Vagina (tissue), 2 donors: ENCODE measurements around the gene LTF.

Experiments used
- CTCF ChIP-seq, 3 experiments: fragments of 450-650 bp in 2 of 3; fragments of 200-600 bp in 1 of 3; sonication (generic) in 1 of 3; IDR thresholded peaks; one replicate each; pipeline ENCODE4 v1.5.1; 2017 to 2019; ENCODE audit warnings: antibody characterized with exemption in 3 of 3, mild to moderate bottlenecking in 2 of 3, moderate library complexity in 2 of 3
- POLR2A ChIP-seq, 2 donors: fragments of 450-650 bp; IDR thresholded peaks; one replicate each; pipeline ENCODE4 v1.6.1; 2017; ENCODE audit warnings: antibody characterized with exemption in 2 of 2, mild to moderate bottlenecking in 2 of 2, moderate library complexity in 2 of 2
- POLR2AphosphoS5 ChIP-seq, 2 donors: sonication (generic); formaldehyde crosslinking; IDR thresholded peaks; one replicate each; pipeline ENCODE4 v1.9.0; 2017; ENCODE audit warnings: antibody characterized with exemption in 2 of 2, mild to moderate bottlenecking in 2 of 2, low read depth in 1 of 2; ENCODE audit not compliant: insufficient read depth in 1 of 2

GRCh38 chr3:46469680-46470357, 5.1 kb upstream of the LTF start:
- TF ChIP-seq POLR2A (IDR thresholded peaks at IDR 0.05) (no peak), CTCF (IDR thresholded peaks at IDR 0.05) (no peak), POLR2AphosphoS5 (IDR thresholded peaks at IDR 0.05; ENCODE audit: insufficient read depth in 1 of 2, low read depth in 1 of 2) (no peak)
